Fibroblast of lung (primary cell): ENCODE measurements around the gene ALPG. TPM values are rescaled to one million over a fixed set of nuclear protein-coding genes. Genes with fewer than 3 reads are reported as not detected.
"Not testable (repeated sequence)": the region's sequence is repeated elsewhere in the genome, so short reads cannot be mapped to it uniquely, and the experiment has no call there.

Experiments
- DNase-seq, 2 donors: peaks; one replicate each; pipeline versions ENCODE4 v3.0.0 to v3.0.0-alpha.2; 2010; ENCODE audit warnings: low read depth in 2 of 2
- H2AFZ ChIP-seq: 2 replicates; pipeline ENCODE4 v1.5.1; 2012; ENCODE audit warnings: low read length, control low read depth, inconsistent platforms
- H3K27ac ChIP-seq: 2 replicates; pipeline ENCODE4 v1.5.1; 2011; ENCODE audit warnings: low read length, control low read depth; ENCODE audit not compliant: insufficient read depth
- H3K27me3 ChIP-seq: 2 replicates; pipeline ENCODE4 v1.5.1; 2011; ENCODE audit warnings: mild to moderate bottlenecking, low read length; ENCODE audit not compliant: control insufficient read depth, insufficient read depth
- H3K36me3 ChIP-seq: 2 replicates; pipeline ENCODE4 v1.5.1; 2011; ENCODE audit warnings: low read length; ENCODE audit not compliant: control insufficient read depth, insufficient read depth
- H3K4me1 ChIP-seq: 2 replicates; pipeline ENCODE4 v1.5.1; 2011; ENCODE audit warnings: low read length; ENCODE audit not compliant: control insufficient read depth, insufficient read depth; ENCODE audit errors: extremely low read depth
- H3K4me2 ChIP-seq: 2 replicates; pipeline ENCODE4 v1.5.1; 2011; ENCODE audit warnings: low read length, control low read depth; ENCODE audit not compliant: insufficient read depth; ENCODE audit errors: extremely low read depth
- H3K4me3 ChIP-seq, 4 experiments: fragments of 200-600 bp in 1 of 4; sonication (generic) in 1 of 4; replicated peaks in 1 of 4; 2 replicates each; pipeline ENCODE4 v1.5.1; 2011 to 2016; ENCODE audit warnings: low read length in 4 of 4, low read depth in 3 of 4, mild to moderate bottlenecking in 3 of 4, control low read depth in 2 of 4, inconsistent platforms in 1 of 4, mixed read lengths in 1 of 4; ENCODE audit not compliant: insufficient read depth in 1 of 4; ENCODE audit errors: control extremely low read depth in 1 of 4
- H3K79me2 ChIP-seq: 2 replicates; pipeline ENCODE4 v1.5.1; 2012; ENCODE audit warnings: mild to moderate bottlenecking, low read length, inconsistent platforms; ENCODE audit not compliant: control insufficient read depth, insufficient read depth
- H3K9ac ChIP-seq: 2 replicates; pipeline ENCODE4 v1.5.1; 2011; ENCODE audit warnings: mild to moderate bottlenecking, low read length, control low read depth; ENCODE audit not compliant: insufficient read depth
- H3K9me3 ChIP-seq: 2 replicates; pipeline ENCODE4 v1.5.1; 2012; ENCODE audit warnings: low read depth, low read length; ENCODE audit not compliant: control insufficient read depth, insufficient read depth
- H4K20me1 ChIP-seq: 2 replicates; pipeline ENCODE4 v1.5.1; 2011; ENCODE audit warnings: low read length; ENCODE audit not compliant: control insufficient read depth, insufficient read depth; ENCODE audit errors: extremely low read depth
- CTCF ChIP-seq, 2 donors: IDR thresholded peaks in 1 of 2; conservative IDR thresholded peaks in 1 of 2; 1 replicate in 1 of 2; 2 replicates in 1 of 2; pipeline ENCODE4 v1.5.1; 2011 to 2012; ENCODE audit warnings: low read length in 2 of 2, control low read depth in 1 of 2, inconsistent platforms in 1 of 2, low read depth in 1 of 2, mild to moderate bottlenecking in 1 of 2
- EZH2 ChIP-seq: IDR thresholded peaks from 2 replicates; pipeline ENCODE4 v1.5.1; 2012; ENCODE audit warnings: low read length, control low read depth, mild to moderate bottlenecking; ENCODE audit errors: missing control alignments
- polyA plus RNA-seq, 2 donors: library from polyadenylated mRNA; depleted of rRNA in 1 of 2; stranded (reverse) in 1 of 2; unstranded in 1 of 2; fragments of >200 nt; gene quantifications; 2 replicates each; pipeline ENCODE4 v1.2.1, GENCODE V29; 2011 to 2012; ENCODE audit warnings: missing spikeins in 1 of 2
- total RNA-seq: library from RNA; depleted of rRNA; stranded (reverse); fragments of >200 nt; gene quantifications from 2 replicates; pipeline ENCODE4 v1.2.1, GENCODE V29; 2014

ALPG gene
- total and polyA plus RNA-seq, 2 donors (not counting 1 experiment from before 2014, with no cell fraction given), result not detected

DNA sequence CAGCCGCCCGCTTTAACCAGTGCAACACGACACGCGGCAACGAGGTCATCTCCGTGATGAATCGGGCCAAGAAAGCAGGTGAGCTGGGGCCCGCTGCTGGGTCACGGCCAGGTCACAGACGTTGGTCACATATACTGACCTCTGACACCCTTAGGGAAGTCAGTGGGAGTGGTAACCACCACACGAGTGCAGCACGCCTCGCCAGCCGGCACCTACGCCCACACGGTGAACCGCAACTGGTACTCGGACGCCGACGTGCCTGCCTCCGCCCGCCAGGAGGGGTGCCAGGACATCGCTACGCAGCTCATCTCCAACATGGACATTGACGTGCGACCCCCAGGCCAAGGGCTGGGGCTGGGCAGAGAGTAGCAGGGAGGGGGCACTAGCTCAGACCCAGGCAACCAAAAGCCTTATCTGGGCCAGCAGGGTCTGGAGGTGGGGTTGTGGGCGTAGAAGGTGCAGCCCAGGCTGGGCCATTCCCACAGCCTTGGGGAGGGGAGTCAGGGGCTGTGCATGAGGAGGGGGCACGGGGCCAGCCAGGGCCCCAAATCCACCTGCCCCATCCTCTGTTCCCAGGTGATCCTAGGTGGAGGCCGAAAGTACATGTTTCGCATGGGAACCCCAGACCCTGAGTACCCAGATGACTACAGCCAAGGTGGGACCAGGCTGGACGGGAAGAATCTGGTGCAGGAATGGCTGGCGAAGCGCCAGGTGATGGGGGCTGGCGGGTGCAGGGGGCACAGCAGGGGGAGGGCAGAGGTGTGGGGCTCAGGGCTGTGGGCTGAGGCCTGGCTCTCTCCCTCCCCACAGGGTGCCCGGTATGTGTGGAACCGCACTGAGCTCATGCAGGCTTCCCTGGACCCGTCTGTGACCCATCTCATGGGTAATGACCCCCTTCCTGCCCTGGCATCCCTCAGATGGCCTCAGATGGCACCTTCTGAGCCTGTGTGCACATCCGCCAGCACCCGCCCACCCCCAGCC is 26.7 kb upstream of the ALPG start:
- DNase-seq, H3K9me3 ChIP-seq, H3K36me3 ChIP-seq, H3K9ac ChIP-seq, H3K4me1 ChIP-seq, H4K20me1 ChIP-seq, H3K79me2 ChIP-seq, H2AFZ ChIP-seq, H3K27me3 ChIP-seq, H3K4me2 ChIP-seq, H3K4me3 ChIP-seq, H3K27ac ChIP-seq: not testable (repeated sequence)

DNA sequence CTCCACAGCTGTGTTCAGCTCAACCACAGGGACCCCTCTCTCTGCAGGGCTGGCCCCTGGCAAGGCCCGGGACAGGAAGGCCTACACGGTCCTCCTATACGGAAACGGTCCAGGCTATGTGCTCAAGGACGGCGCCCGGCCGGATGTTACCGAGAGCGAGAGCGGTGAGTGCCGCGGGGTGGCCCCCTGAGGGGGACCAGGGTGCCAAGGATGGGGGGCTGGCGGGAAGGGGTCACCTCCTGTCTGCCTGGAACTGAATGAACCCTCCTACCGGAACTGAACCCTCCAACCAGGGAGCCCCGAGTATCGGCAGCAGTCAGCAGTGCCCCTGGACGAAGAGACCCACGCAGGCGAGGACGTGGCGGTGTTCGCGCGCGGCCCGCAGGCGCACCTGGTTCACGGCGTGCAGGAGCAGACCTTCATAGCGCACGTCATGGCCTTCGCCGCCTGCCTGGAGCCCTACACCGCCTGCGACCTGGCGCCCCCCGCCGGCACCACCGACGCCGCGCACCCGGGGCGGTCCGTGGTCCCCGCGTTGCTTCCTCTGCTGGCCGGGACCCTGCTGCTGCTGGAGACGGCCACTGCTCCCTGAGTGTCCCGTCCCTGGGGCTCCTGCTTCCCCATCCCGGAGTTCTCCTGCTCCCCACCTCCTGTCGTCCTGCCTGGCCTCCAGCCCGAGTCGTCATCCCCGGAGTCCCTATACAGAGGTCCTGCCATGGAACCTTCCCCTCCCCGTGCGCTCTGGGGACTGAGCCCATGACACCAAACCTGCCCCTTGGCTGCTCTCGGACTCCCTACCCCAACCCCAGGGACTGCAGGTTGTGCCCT is 25.2 kb upstream of the ALPG start:
- not testable (repeated sequence) for H3K9ac ChIP-seq, H3K4me1 ChIP-seq, H3K79me2 ChIP-seq, H3K36me3 ChIP-seq, H4K20me1 ChIP-seq, H3K4me3 ChIP-seq, H3K4me2 ChIP-seq, H3K27ac ChIP-seq, DNase-seq, H3K9me3 ChIP-seq, H2AFZ ChIP-seq
- H3K27me3 ChIP-seq, result peaks cover 14% of the 10 kb centered on the region

GRCh38 chr2:232382331-232383225 is 24.1 kb upstream of the ALPG start:
- DNase-seq, result no peak
- H3K27ac ChIP-seq, result no peak overlapping the region
- TF ChIP-seq CTCF (conservative IDR thresholded peaks at IDR 0.05 in 1 of 2, IDR thresholded peaks at IDR 0.05 in 1 of 2; ENCODE audit: low read depth in 1 of 2, low read length in 2 of 2) (no peak), EZH2 (no peak)
- H2AFZ ChIP-seq, result no peak overlapping the region
- H4K20me1 ChIP-seq, result no peaks in the 10 kb centered on the region
- H3K27me3 ChIP-seq, result peaks cover 26% of the 10 kb centered on the region
- no peaks in the 10 kb centered on the region for H3K79me2 ChIP-seq
- H3K4me2 ChIP-seq, result no peak overlapping the region
- no peak overlapping the region for H3K4me3 ChIP-seq
- no peaks in the 10 kb centered on the region for H3K9me3 ChIP-seq
- no peaks in the 10 kb centered on the region for H3K4me1 ChIP-seq
- no peaks in the 10 kb centered on the region for H3K36me3 ChIP-seq
- H3K9ac ChIP-seq, result no peak overlapping the region
